Stomach smooth muscle (tissue), 2 donors: Measurements from ENCODE around the gene CIAO2A.

Experiments used
- H3K27ac ChIP-seq: one replicate; pipeline ENCODE4 v1.7.0; 2013; ENCODE audit warnings: mild to moderate bottlenecking, low read length, inconsistent platforms
- H3K27me3 ChIP-seq, 2 donors: one replicate each; pipeline ENCODE4 v1.7.0; 2013; ENCODE audit warnings: low read length in 2 of 2; ENCODE audit not compliant: insufficient read depth in 2 of 2, control insufficient read depth in 1 of 2
- H3K36me3 ChIP-seq, 2 donors: one replicate each; pipeline ENCODE4 v1.7.0; 2013; ENCODE audit warnings: low read length in 2 of 2; ENCODE audit not compliant: control insufficient read depth in 2 of 2, insufficient read depth in 2 of 2
- H3K4me1 ChIP-seq: one replicate; pipeline ENCODE4 v1.7.0; 2013; ENCODE audit warnings: low read length; ENCODE audit not compliant: control insufficient read depth, insufficient read depth
- H3K4me3 ChIP-seq, 2 donors: one replicate each; pipeline ENCODE4 v1.7.0; 2013; ENCODE audit warnings: low read length in 2 of 2
- H3K9ac ChIP-seq, 2 donors: one replicate each; pipeline ENCODE4 v1.7.0; 2013; ENCODE audit warnings: low read length in 2 of 2, mild to moderate bottlenecking in 1 of 2
- H3K9me3 ChIP-seq, 2 donors: one replicate each; pipeline ENCODE4 v1.7.0; 2013; ENCODE audit warnings: low read length in 2 of 2; ENCODE audit not compliant: control insufficient read depth in 2 of 2
- donor health status: healthy.
- donor health status: Pancreatic carcinoma.

CIAO2A gene

GRCh38 chr15:64022571-64022970 lies 71.1 kb downstream of the CIAO2A start:
- H3K36me3 ChIP-seq = no peaks in the 10 kb centered on the region
- H3K27me3 ChIP-seq = no peaks in the 10 kb centered on the region
- no peak overlapping the region for H3K9ac ChIP-seq
- H3K27ac ChIP-seq = no peak overlapping the region
- no peak overlapping the region for H3K4me3 ChIP-seq
- H3K9me3 ChIP-seq = no peaks in the 10 kb centered on the region
- peaks cover 9% of the 10 kb centered on the region for H3K4me1 ChIP-seq
